Calu3 (cell line): Measurements from ENCODE around the gene FOXK1. TPM values are rescaled to one million over a fixed set of nuclear protein-coding genes. Genes with fewer than 3 reads are reported as not detected.
"Not testable (repeated sequence)": the region's sequence is repeated elsewhere in the genome, so short reads cannot be mapped to it uniquely, and the experiment has no call there.

Experiments
- BruUV-seq: library from RNA; stranded (reverse); fragments of 400-500 nt; replicated peaks from 2 replicates; lab custom pipeline; 2021; lab: Mats Ljungman, UMichigan
- CTCF ChIA-PET: fragments of 300-600 bp; sonication (Branson Sonifier 250); formaldehyde crosslinking; loops from one replicate; lab custom pipeline; 2022; ENCODE audit warnings: antibody characterized with exemption; lab: Charles Lee
- DNase-seq: peaks from one replicate; pipeline ENCODE4 v3.0.0; 2022
- H3K27ac Mint-ChIP-seq: one replicate; pipeline ENCODE4 v1.8.0; 2022; ENCODE audit warnings: mixed read lengths; ENCODE audit not compliant: unreplicated experiment
- H3K27me3 Mint-ChIP-seq: one replicate; pipeline ENCODE4 v1.8.0; 2022; ENCODE audit warnings: mixed read lengths; ENCODE audit not compliant: unreplicated experiment
- H3K36me3 Mint-ChIP-seq: one replicate; pipeline ENCODE4 v1.8.0; 2022; ENCODE audit warnings: mild to moderate bottlenecking, moderate library complexity, mixed read lengths; ENCODE audit not compliant: insufficient read depth, unreplicated experiment
- H3K4me1 Mint-ChIP-seq: one replicate; pipeline ENCODE4 v1.8.0; 2022; ENCODE audit warnings: mild to moderate bottlenecking, low read depth, mixed read lengths; ENCODE audit not compliant: unreplicated experiment
- H3K4me3 Mint-ChIP-seq: one replicate; pipeline ENCODE4 v1.8.0; 2022; ENCODE audit warnings: mild to moderate bottlenecking, low read depth, moderate library complexity, mixed read lengths; ENCODE audit not compliant: unreplicated experiment
- H3K9me3 Mint-ChIP-seq: one replicate; pipeline ENCODE4 v1.8.0; 2022; ENCODE audit warnings: low read depth, mixed read lengths; ENCODE audit not compliant: unreplicated experiment
- intact Hi-C: fragments of 100-400 bp; cut with micrococcal nuclease; formaldehyde crosslinking; loops from one replicate; pipeline ENCODE4 v1.10.0; 2022; ENCODE audit not compliant: unreplicated experiment
- total RNA-seq: library from RNA; stranded (reverse); gene quantifications from 2 replicates; pipeline ENCODE4 v1.2.3, GENCODE V29; 2022
- TF ChIP-seq, protein P1 (sequence below): fragments of 200-600 bp; IDR thresholded peaks from one replicate; pipeline ENCODE4 v1.8.0; 2022; ENCODE audit warnings: antibody characterized with exemption; ENCODE audit not compliant: unreplicated experiment

The FOXK1 gene
- total RNA-seq, 1 experiment from 2014 or later, result 65.9 TPM

DNA sequence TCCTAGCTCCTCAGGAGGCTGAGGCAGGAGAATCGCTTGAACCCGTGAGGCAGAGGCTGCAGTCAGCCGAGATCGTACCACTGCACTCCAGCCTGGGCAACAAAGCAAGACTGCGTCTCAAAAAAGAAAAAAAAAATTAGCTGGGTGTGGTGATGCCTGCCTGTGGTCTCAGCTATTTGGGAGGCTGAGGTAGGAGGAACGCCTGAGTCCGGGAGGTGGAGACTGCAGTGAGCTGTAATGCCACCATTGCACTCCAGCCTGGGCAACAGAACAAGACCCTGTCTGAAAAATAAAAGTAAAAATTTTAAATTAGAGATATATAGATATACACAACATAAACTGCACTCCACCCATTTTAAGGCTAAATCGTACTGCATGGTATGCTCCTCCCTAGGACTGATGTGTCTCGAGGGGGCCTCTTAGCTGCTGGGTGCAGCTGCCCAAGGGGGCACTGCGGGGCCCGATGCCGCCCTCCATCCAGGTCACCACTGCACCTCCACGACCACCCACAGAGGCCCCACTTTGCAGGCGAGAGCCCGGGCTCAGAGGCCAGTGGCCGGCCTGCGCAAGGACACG, 40.9 kb upstream of the FOXK1 start:
- Mint-ChIP-seq H3K9me3 (no peaks in the 10 kb centered on the region), H3K36me3 (peaks cover 17% of the 10 kb centered on the region), H3K27ac (no peak overlapping the region), H3K4me3 (peak overlapping the region; percentile 90), H3K27me3 (no peaks in the 10 kb centered on the region), H3K4me1 (no peaks in the 10 kb centered on the region)
- intact Hi-C loops, result loop anchor here (1.0 to 2.0 kb wide), 2 partner anchors 43 to 104 kb away; no protein-coding TSS in a partner anchor
- TF ChIP-seq, protein P1, sequence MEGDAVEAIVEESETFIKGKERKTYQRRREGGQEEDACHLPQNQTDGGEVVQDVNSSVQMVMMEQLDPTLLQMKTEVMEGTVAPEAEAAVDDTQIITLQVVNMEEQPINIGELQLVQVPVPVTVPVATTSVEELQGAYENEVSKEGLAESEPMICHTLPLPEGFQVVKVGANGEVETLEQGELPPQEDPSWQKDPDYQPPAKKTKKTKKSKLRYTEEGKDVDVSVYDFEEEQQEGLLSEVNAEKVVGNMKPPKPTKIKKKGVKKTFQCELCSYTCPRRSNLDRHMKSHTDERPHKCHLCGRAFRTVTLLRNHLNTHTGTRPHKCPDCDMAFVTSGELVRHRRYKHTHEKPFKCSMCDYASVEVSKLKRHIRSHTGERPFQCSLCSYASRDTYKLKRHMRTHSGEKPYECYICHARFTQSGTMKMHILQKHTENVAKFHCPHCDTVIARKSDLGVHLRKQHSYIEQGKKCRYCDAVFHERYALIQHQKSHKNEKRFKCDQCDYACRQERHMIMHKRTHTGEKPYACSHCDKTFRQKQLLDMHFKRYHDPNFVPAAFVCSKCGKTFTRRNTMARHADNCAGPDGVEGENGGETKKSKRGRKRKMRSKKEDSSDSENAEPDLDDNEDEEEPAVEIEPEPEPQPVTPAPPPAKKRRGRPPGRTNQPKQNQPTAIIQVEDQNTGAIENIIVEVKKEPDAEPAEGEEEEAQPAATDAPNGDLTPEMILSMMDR, result no peak
- no peak for DNase-seq
- BruUV-seq, result no TSS peak
- CTCF ChIA-PET, result interaction anchor here (0.5 to 2.1 kb wide), 13 partner anchors 9 to 1503 kb away, joined by 3 to 17 read pairs (median 3); partner anchors contain the start of genes AP5Z1 and FOXK1

DNA sequence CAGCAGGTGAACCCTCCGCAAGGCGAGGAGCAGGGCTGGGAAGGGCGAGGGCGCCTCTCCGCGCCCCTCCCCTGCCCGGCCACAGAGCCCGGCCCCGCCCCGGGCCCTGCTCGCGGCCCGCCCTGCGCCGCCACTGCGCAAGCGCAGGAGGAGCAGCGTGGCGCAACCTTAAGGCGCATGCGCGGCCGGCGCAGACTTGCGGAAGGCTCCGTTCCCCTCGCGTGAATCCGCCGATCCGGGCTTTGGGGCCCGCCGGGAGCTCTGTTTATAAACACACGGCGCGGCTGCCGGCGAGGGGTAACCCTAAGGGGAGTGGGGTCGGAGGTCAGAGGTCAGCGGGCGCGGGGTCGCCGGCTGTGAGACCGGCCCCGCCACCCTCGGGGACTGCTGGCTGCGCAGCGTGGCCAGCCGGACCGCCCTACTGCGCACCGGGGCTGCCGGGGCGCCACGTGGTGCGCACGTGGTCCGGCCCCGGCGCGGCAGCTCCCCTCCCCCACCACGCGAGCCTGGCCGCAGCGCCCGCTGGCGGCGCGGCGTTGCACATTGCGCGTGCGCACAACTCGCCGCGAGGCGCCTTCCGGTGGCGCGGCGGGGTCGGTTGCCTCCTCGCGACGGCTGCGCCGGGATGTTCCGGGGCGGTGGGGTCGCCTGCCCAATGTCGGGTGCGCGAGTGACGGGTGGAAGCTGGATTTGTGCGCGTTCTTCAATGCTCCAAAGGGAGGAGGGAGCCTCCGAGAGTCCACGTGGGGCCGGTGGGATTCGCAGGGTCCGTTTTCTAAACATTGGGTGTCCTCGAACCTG, 40.2 kb upstream of the FOXK1 start:
- Mint-ChIP-seq H3K9me3 (no peaks in the 10 kb centered on the region), H3K36me3 (peaks cover 17% of the 10 kb centered on the region), H3K27me3 (no peaks in the 10 kb centered on the region), H3K4me3 (peak overlapping the region; percentile 90), H3K27ac (peak overlapping the region; percentile 76), H3K4me1 (no peaks in the 10 kb centered on the region)
- CTCF ChIA-PET, result interaction anchor here (0.5 to 2.1 kb wide), 15 partner anchors 9 to 1504 kb away, joined by 3 to 17 read pairs (median 3); partner anchors contain the start of genes AP5Z1 and FOXK1
- peak; percentile 97 for DNase-seq
- intact Hi-C loops, result loop anchor here (1.0 to 2.0 kb wide), 2 partner anchors 42 to 103 kb away; no protein-coding TSS in a partner anchor
- TF ChIP-seq, protein P1, result peak; percentile 20
- BruUV-seq, result no TSS peak

DNA sequence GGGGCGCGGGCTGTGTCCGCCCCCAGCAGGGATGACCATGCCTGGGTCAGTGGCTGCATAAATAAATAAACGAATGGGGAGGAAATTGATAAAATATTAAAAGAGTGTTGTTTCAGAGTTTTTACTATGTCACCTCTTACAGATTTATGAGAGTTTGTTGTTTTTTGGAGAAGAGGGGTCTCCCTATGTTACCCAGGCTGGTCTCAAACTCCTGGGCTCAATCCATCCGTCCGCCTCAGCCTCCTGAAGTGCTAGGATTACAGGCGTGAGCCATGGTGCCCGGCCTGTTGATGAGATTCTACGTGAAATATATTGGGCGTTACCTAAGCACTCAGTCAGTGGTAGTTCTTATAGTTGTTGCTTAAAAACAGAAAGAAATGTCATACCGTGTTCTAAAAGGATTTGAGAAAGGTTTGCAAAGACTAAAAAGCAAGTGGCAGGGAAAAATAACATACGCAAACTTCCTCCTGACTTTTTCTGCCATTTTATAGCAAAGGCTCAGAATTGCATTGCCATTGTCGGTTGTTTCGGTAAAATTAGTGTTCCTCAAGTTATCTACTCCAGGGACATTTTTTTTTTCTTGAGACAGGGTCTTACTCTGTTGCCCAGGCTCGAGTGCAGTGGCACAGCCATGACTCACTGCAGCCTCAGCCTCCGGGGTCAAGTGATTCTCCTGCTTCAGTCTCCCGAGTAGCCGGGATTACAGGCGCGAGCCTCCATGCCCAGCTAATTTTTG, 39.5 kb upstream of the FOXK1 start:
- peaks cover 17% of the 10 kb centered on the region for H3K36me3 Mint-ChIP-seq
- no peaks in the 10 kb centered on the region for H3K27me3 Mint-ChIP-seq
- no peaks in the 10 kb centered on the region for H3K4me1 Mint-ChIP-seq
- H3K27ac Mint-ChIP-seq, result peak overlapping the region; percentile 76
- peak overlapping the region; percentile 90 for H3K4me3 Mint-ChIP-seq
- BruUV-seq, result TSS peak; percentile 91
- DNase-seq, result no peak
- intact Hi-C loops, result no loop called here
- TF ChIP-seq, protein P1, result no peak
- no peaks in the 10 kb centered on the region for H3K9me3 Mint-ChIP-seq
- CTCF ChIA-PET, result interaction anchor here (0.7 to 2.1 kb wide), 7 partner anchors 9 to 140 kb away, joined by 3 to 17 read pairs (median 5); partner anchors contain the start of genes AP5Z1 and FOXK1

DNA sequence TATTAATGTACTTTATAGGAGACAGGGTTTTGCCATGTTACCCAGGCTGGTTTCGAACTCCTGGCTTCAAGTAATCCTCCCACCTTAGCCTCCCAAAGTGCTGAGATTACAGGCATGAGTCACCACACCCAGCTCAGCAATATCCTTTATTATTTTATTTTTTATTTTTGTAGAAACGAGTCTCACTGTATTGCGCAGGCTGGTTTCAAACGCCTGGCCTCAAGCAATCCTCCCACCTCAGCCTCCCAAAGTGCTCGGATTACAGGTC, 39.0 kb upstream of the FOXK1 start:
- intact Hi-C loops, BruUV-seq: not testable (repeated sequence)
- peaks cover 17% of the 10 kb centered on the region for H3K36me3 Mint-ChIP-seq

More for the DNA sequence above, 39.0 kb upstream of the FOXK1 start:
- H3K9me3 Mint-ChIP-seq, H3K27me3 Mint-ChIP-seq, DNase-seq, CTCF ChIA-PET, H3K4me1 Mint-ChIP-seq, H3K4me3 Mint-ChIP-seq, H3K27ac Mint-ChIP-seq: not testable (repeated sequence)
